Measurements from ENCODE around the gene SULT6B1.

Gene SULT6B1

DNA sequence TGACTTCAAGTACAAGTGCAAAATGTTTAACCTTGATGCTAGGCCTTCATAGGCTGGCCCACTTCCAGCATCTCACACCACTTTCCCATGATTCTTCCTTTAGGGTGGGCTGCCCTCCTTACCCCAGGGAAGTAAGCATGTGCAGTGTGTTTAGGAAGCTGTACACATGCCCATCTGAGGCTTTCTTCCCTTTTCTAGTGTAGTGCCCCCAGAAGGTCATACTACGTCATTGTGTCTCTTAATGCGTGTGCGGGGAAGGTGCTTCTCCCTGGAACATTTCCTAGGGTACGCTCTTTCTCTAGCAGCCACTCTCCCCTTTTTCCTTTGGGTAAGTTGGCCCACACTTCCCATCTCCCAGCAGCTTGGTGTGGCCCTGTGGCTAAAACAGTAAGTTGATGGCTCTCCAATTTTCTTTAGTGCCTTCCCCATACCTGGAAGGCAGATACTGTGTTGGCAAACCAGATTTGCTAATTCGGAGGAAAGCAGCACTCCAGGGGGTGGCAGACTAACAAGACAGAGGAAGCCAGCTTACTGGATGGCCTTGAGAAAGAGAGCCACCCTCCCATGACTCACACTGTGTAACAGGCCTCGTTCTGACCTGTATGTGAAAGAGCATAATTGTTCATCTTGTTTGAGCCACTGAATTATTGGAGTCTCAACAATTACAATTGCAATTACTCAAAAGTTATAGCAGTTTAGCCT lies 1.1 kb upstream of the SULT6B1 start:
- TF ChIP-seq, protein P1, sequence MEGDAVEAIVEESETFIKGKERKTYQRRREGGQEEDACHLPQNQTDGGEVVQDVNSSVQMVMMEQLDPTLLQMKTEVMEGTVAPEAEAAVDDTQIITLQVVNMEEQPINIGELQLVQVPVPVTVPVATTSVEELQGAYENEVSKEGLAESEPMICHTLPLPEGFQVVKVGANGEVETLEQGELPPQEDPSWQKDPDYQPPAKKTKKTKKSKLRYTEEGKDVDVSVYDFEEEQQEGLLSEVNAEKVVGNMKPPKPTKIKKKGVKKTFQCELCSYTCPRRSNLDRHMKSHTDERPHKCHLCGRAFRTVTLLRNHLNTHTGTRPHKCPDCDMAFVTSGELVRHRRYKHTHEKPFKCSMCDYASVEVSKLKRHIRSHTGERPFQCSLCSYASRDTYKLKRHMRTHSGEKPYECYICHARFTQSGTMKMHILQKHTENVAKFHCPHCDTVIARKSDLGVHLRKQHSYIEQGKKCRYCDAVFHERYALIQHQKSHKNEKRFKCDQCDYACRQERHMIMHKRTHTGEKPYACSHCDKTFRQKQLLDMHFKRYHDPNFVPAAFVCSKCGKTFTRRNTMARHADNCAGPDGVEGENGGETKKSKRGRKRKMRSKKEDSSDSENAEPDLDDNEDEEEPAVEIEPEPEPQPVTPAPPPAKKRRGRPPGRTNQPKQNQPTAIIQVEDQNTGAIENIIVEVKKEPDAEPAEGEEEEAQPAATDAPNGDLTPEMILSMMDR (IDR thresholded peaks at IDR 0.05; ENCODE audit: borderline replicate concordance, extremely low read depth, low read length, poor library complexity, severe bottlenecking), result peak; percentile 18
- TF ChIP-seq EZH2 (IDR thresholded peaks at IDR 0.05; ENCODE audit: borderline replicate concordance, low read depth, low read length, severe bottlenecking), result no peak
- Histone ChIP-seq H3K9ac (ENCODE audit: low read depth, low read length) (no peak overlapping the region), H3K79me2 (ENCODE audit: insufficient read depth, low read length) (no peaks in the 10 kb centered on the region), H3K36me3 (ENCODE audit: insufficient read depth, low read length) (no peaks in the 10 kb centered on the region), H2AFZ (ENCODE audit: low read depth, low read length) (no peak overlapping the region), H4K20me1 (ENCODE audit: insufficient read depth, low read length) (no peaks in the 10 kb centered on the region), H3K27me3 (ENCODE audit: insufficient read depth, low read length, poor library complexity) (peaks cover 12% of the 10 kb centered on the region), H3K4me1 (ENCODE audit: insufficient read depth, low read length) (no peaks in the 10 kb centered on the region), H3K27ac (ENCODE audit: low read length) (no peak overlapping the region), H3K4me2 (ENCODE audit: insufficient read depth, low read length) (no peak overlapping the region), H3K9me3 (ENCODE audit: insufficient read depth, low read length, severe bottlenecking) (no peaks in the 10 kb centered on the region), H3K4me3 (ENCODE audit: low read depth in 1 of 2, low read length in 2 of 2) (no peak overlapping the region)
- ATAC-seq (ENCODE audit: insufficient read depth, low read depth), result no peak
- DNase-seq, result no peak

DNA sequence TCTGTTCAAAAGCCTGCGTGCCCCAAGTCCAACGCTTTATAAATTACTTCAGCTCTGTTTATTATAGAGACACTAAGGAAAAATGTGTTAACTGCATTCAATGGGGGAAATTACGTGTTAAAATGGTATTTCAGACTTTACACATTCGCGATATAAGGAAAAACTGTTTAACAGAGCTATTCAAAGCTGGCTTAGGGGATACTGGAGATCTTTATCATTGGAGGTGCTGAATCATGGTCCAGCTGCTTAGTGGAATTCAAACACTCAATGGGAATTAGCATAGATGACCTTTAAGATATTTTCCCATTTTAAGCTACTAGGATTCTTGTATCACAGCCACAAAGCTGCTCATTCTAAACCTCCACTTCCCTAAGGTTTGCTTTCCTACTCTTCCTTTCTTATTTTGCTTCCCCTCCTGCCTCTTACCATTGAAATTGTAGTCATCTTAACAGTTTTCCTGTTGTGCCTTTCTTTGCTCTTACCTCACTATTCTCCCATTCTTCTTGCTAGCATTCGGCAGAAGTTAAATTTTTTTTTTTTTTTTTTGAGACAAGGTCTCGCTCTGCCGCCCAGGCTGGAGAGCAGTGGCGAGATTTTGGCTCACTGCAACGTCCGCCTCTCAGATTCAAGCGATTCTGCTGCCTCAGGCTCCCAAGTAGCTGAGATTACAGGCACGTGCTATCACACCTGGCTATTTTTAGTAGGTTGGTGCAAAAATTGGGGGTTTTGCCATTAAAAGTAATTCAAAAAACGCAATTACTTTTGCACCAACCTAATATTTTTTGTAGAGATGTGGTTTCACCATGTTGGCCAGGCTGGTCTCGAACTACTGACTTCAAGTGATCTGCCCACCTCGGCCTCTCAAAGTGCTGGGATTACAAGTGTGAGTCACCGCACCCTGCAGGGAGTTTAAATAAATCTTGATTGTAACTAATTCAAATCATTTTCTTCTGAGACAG lies 6.5 kb downstream of the SULT6B1 start:
- no peaks in the 10 kb centered on the region for H4K20me1 ChIP-seq (ENCODE audit: insufficient read depth, low read length)
- no peak for DNase-seq
- no peak overlapping the region for H3K4me3 ChIP-seq (ENCODE audit: low read depth in 1 of 2, low read length in 2 of 2)
- H3K36me3 ChIP-seq (ENCODE audit: insufficient read depth, low read length), result no peaks in the 10 kb centered on the region
- TF ChIP-seq, protein P1 (IDR thresholded peaks at IDR 0.05; ENCODE audit: borderline replicate concordance, extremely low read depth, low read length, poor library complexity, severe bottlenecking), result no peak
- no peak for TF ChIP-seq EZH2 (IDR thresholded peaks at IDR 0.05; ENCODE audit: borderline replicate concordance, low read depth, low read length, severe bottlenecking)
- no peak overlapping the region for H3K4me2 ChIP-seq (ENCODE audit: insufficient read depth, low read length)
- no peak overlapping the region for H2AFZ ChIP-seq (ENCODE audit: low read depth, low read length)
- H3K9me3 ChIP-seq (ENCODE audit: insufficient read depth, low read length, severe bottlenecking), result no peaks in the 10 kb centered on the region
- H3K79me2 ChIP-seq (ENCODE audit: insufficient read depth, low read length), result no peaks in the 10 kb centered on the region
- H3K27me3 ChIP-seq (ENCODE audit: insufficient read depth, low read length, poor library complexity), result peaks cover 8% of the 10 kb centered on the region
- no peak for ATAC-seq (ENCODE audit: insufficient read depth, low read depth)
- H3K27ac ChIP-seq (ENCODE audit: low read length), result no peak overlapping the region
- H3K9ac ChIP-seq (ENCODE audit: low read depth, low read length), result no peak overlapping the region
- H3K4me1 ChIP-seq (ENCODE audit: insufficient read depth, low read length), result no peaks in the 10 kb centered on the region

DNA sequence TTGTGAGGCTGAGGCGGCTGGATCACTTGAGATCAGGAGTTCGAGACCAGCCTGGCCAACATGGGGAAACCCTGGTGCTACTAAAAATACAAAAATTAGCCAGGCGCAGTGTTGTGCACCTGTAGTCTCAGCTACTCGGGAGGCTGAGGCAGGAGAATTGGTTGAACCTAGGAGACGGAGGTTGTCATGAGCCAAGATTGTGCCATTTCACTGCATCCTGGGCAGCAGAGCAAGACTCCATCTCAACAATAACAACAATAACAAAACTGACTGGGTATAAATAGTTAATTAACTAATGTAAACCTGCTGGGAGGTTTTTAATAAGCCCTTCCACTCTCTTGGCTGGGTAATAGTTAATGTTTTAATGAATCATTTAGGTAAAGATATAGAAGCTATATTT lies 7.8 kb downstream of the SULT6B1 start:
- H3K79me2 ChIP-seq (ENCODE audit: insufficient read depth, low read length), result no peaks in the 10 kb centered on the region
- no peak overlapping the region for H3K9ac ChIP-seq (ENCODE audit: low read depth, low read length)
- DNase-seq (no peak), ATAC-seq (ENCODE audit: insufficient read depth, low read depth) (no peak)
- H3K4me3 ChIP-seq (ENCODE audit: low read depth in 1 of 2, low read length in 2 of 2), result no peak overlapping the region
- no peaks in the 10 kb centered on the region for H3K4me1 ChIP-seq (ENCODE audit: insufficient read depth, low read length)
- H3K36me3 ChIP-seq (ENCODE audit: insufficient read depth, low read length), result no peaks in the 10 kb centered on the region
- no peak overlapping the region for H3K27ac ChIP-seq (ENCODE audit: low read length)
- H4K20me1 ChIP-seq (ENCODE audit: insufficient read depth, low read length), result no peaks in the 10 kb centered on the region
- no peaks in the 10 kb centered on the region for H3K9me3 ChIP-seq (ENCODE audit: insufficient read depth, low read length, severe bottlenecking)
- H2AFZ ChIP-seq (ENCODE audit: low read depth, low read length), result no peak overlapping the region
- no peak overlapping the region for H3K4me2 ChIP-seq (ENCODE audit: insufficient read depth, low read length)
- no peaks in the 10 kb centered on the region for H3K27me3 ChIP-seq (ENCODE audit: insufficient read depth, low read length, poor library complexity)
- TF ChIP-seq EZH2 (IDR thresholded peaks at IDR 0.05; ENCODE audit: borderline replicate concordance, low read depth, low read length, severe bottlenecking), result no peak
- TF ChIP-seq, protein P1 (IDR thresholded peaks at IDR 0.05; ENCODE audit: borderline replicate concordance, extremely low read depth, low read length, poor library complexity, severe bottlenecking), result no peak
